Keratinocyte (primary cell): ENCODE data around the gene MEGF11. TPM values are rescaled to one million over a fixed set of nuclear protein-coding genes. Genes with fewer than 3 reads are reported as not detected.
A peak's percentile ranks its signal among the peaks of the same experiment; 100 is the strongest.

ENCODE experiments used
- DNase-seq: peaks from one replicate; pipeline ENCODE4 v3.0.0-alpha.2; 2011; ENCODE audit warnings: low read depth, missing footprints, low spot score
- FAIRE-seq: peaks from 2 replicates; lab custom pipeline; 2011; peaks lifted over from hg19 to GRCh38; lab: Jason Lieb, UNC
- H2AFZ ChIP-seq: 2 replicates; pipeline ENCODE4 v1.6.0; 2012; ENCODE audit warnings: low read length, control low read depth, inconsistent platforms; ENCODE audit not compliant: control insufficient read depth
- H3K27ac ChIP-seq: 2 replicates; pipeline ENCODE4 v1.5.1; 2011; ENCODE audit warnings: low read length; ENCODE audit not compliant: control insufficient read depth, insufficient read depth
- H3K27me3 ChIP-seq: 3 replicates; pipeline ENCODE4 v1.6.0; 2011; ENCODE audit warnings: low read length; ENCODE audit not compliant: control insufficient read depth, insufficient read depth; ENCODE audit errors: extremely low read depth
- H3K36me3 ChIP-seq, 2 experiments: 2 replicates in 1 of 2; 3 replicates in 1 of 2; pipeline ENCODE4 v1.5.1; 2011; ENCODE audit warnings: low read length in 2 of 2, mild to moderate bottlenecking in 1 of 2; ENCODE audit not compliant: control insufficient read depth in 2 of 2, insufficient read depth in 2 of 2; ENCODE audit errors: extremely low read depth in 1 of 2
- H3K4me1 ChIP-seq: 3 replicates; pipeline ENCODE4 v1.5.1; 2011; ENCODE audit warnings: low read length; ENCODE audit not compliant: control insufficient read depth, insufficient read depth; ENCODE audit errors: extremely low read depth
- H3K4me2 ChIP-seq: 3 replicates; pipeline ENCODE4 v1.6.0; 2011; ENCODE audit warnings: low read depth, low read length; ENCODE audit not compliant: control insufficient read depth, insufficient read depth; ENCODE audit errors: extremely low read depth
- H3K4me3 ChIP-seq, 3 experiments: fragments of 200-600 bp in 1 of 3; sonication (generic) in 1 of 3; 2 replicates in 2 of 3; 3 replicates in 1 of 3; pipeline ENCODE4 v1.5.1; 2011 to 2016; ENCODE audit warnings: low read length in 3 of 3, mild to moderate bottlenecking in 3 of 3, control low read depth in 2 of 3, inconsistent platforms in 1 of 3, low read depth in 1 of 3, mixed read lengths in 1 of 3, mixed run types in 1 of 3, moderate library complexity in 1 of 3; ENCODE audit not compliant: control insufficient read depth in 2 of 3, insufficient read depth in 2 of 3; ENCODE audit errors: extremely low read depth in 1 of 3
- H3K79me2 ChIP-seq: 2 replicates; pipeline ENCODE4 v1.6.0; 2012; ENCODE audit warnings: low read length; ENCODE audit not compliant: control insufficient read depth, insufficient read depth
- H3K9ac ChIP-seq: 3 replicates; pipeline ENCODE4 v1.6.0; 2011; ENCODE audit warnings: low read length; ENCODE audit not compliant: control insufficient read depth, insufficient read depth; ENCODE audit errors: extremely low read depth
- H3K9me1 ChIP-seq: 3 replicates; pipeline ENCODE4 v1.6.0; 2011; ENCODE audit warnings: low read length; ENCODE audit not compliant: control insufficient read depth, insufficient read depth; ENCODE audit errors: extremely low read depth
- H3K9me3 ChIP-seq: 2 replicates; pipeline ENCODE4 v1.5.1; 2012; ENCODE audit warnings: low read depth, low read length; ENCODE audit not compliant: control insufficient read depth
- H4K20me1 ChIP-seq: 3 replicates; pipeline ENCODE4 v1.6.0; 2011; ENCODE audit warnings: low read length; ENCODE audit not compliant: control insufficient read depth, insufficient read depth; ENCODE audit errors: extremely low read depth
- CTCF ChIP-seq, 3 experiments: IDR thresholded peaks in 1 of 3; conservative IDR thresholded peaks in 1 of 3; optimal IDR thresholded peaks in 1 of 3; 2 replicates in 2 of 3; 3 replicates in 1 of 3; pipeline versions ENCODE3 to v1.5.1; 2011; ENCODE audit warnings: low read length in 3 of 3, mild to moderate bottlenecking in 3 of 3, moderate library complexity in 2 of 3, control low read depth in 1 of 3, inconsistent platforms in 1 of 3; ENCODE audit not compliant: insufficient read depth in 2 of 3; ENCODE audit errors: extremely low read depth in 1 of 3
- EZH2 ChIP-seq: IDR thresholded peaks from one replicate; pipeline ENCODE4 v1.6.1; 2012; ENCODE audit warnings: inconsistent platforms, mild to moderate bottlenecking, low read length, moderate library complexity
- dilution Hi-C: fragments of 300-500 bp; cut with MboI; formaldehyde crosslinking; loops from one replicate; pipeline ENCODE4 v1.7.0; 2020; ENCODE audit warnings: low sequenced_read_pairs; ENCODE audit not compliant: extremely low pct_ligation_motif_present
- polyA plus RNA-seq, 5 experiments: library from polyadenylated mRNA; depleted of rRNA in 3 of 5; stranded (reverse) in 3 of 5; stranded (forward) in 1 of 5; unstranded in 1 of 5; fragments of >200 nt; gene quantifications; 1 replicate in 1 of 5; 2 replicates in 3 of 5; 3 replicates in 1 of 5; pipeline versions ENCODE4 v1.2.1 to v1.2.3, GENCODE V29; 2011 to 2012; ENCODE audit warnings: missing spikeins in 2 of 5, low read depth in 1 of 5, low replicate concordance in 1 of 5

Gene MEGF11
- polyA plus RNA-seq, 1 donor (not counting 4 experiments of a cell fraction or from before 2014, with no cell fraction given): not detected

- FAIRE-seq (peak; percentile 90), DNase-seq (no peak)
- Histone ChIP-seq H4K20me1 (no peaks in the 10 kb centered on the region), H3K36me3 (no peaks in the 10 kb centered on the region), H2AFZ (no peak overlapping the region), H3K9me1 (no peaks in the 10 kb centered on the region), H3K27ac (no peak overlapping the region), H3K79me2 (no peaks in the 10 kb centered on the region), H3K27me3 (no peaks in the 10 kb centered on the region), H3K9ac (no peak overlapping the region), H3K4me2 (peak overlapping the region; percentile 25), H3K9me3 (no peaks in the 10 kb centered on the region), H3K4me3 (no peak overlapping the region), H3K4me1 (peaks cover 35% of the 10 kb centered on the region)
- TF ChIP-seq CTCF (optimal IDR thresholded peaks at IDR 0.05 in 1 of 3, IDR thresholded peaks at IDR 0.05 in 1 of 3, conservative IDR thresholded peaks at IDR 0.05 in 1 of 3; ENCODE audit: extremely low read depth in 1 of 3, insufficient read depth in 2 of 3, low read length in 3 of 3) (no peak), EZH2 (no peak)
- dilution Hi-C loops: no loop called here
Measured at GRCh38 chr15:66025015-66025452, 228.5 kb downstream of the MEGF11 start.

- no peak overlapping the region for H2AFZ ChIP-seq
- H3K27me3 ChIP-seq: no peaks in the 10 kb centered on the region
- DNase-seq (no peak), FAIRE-seq (no peak)
- H3K4me2 ChIP-seq: no peak overlapping the region
- dilution Hi-C loops: no loop called here
- H3K9ac ChIP-seq: no peak overlapping the region
- H3K9me3 ChIP-seq: no peaks in the 10 kb centered on the region
- H3K79me2 ChIP-seq: no peaks in the 10 kb centered on the region
- TF ChIP-seq EZH2 (no peak), CTCF (optimal IDR thresholded peaks at IDR 0.05 in 1 of 3, IDR thresholded peaks at IDR 0.05 in 1 of 3, conservative IDR thresholded peaks at IDR 0.05 in 1 of 3; ENCODE audit: extremely low read depth in 1 of 3, insufficient read depth in 2 of 3, low read length in 3 of 3) (no peak)
- no peaks in the 10 kb centered on the region for H3K36me3 ChIP-seq
- no peak overlapping the region for H3K27ac ChIP-seq
- H4K20me1 ChIP-seq: no peaks in the 10 kb centered on the region
- no peaks in the 10 kb centered on the region for H3K9me1 ChIP-seq
- H3K4me1 ChIP-seq: peaks cover 35% of the 10 kb centered on the region
- H3K4me3 ChIP-seq: no peak overlapping the region
Measured at GRCh38 chr15:66024116-66024515, 229.4 kb downstream of the MEGF11 start.
